Mucosa of descending colon (tissue), 3 donors: ENCODE results near the gene RUNX3. TPM values are rescaled to one million over a fixed set of nuclear protein-coding genes. Genes with fewer than 3 reads are reported as not detected.

ENCODE experiments used
- ATAC-seq: fragments of 200-7000 bp; cut with Tn5 transposase; one replicate; pipeline ENCODE4 v1.9.1; 2020; ENCODE audit warnings: mild to moderate bottlenecking, moderate library complexity
- DNase-seq, 3 donors: peaks; one replicate each; pipeline ENCODE4 v3.0.0-alpha.2; 2020
- H3K36me3 ChIP-seq: fragments of 200-600 bp; one replicate; pipeline ENCODE4 v1.8.0; 2021; ENCODE audit warnings: low read depth, mild to moderate bottlenecking
- H3K4me1 ChIP-seq: fragments of 200-600 bp; one replicate; pipeline ENCODE4 v1.8.0; 2021; ENCODE audit warnings: low read depth, mild to moderate bottlenecking
- H3K4me3 ChIP-seq: fragments of 200-600 bp; one replicate; pipeline ENCODE4 v1.8.0; 2021; ENCODE audit warnings: mild to moderate bottlenecking
- H3K9me3 ChIP-seq: fragments of 200-600 bp; one replicate; pipeline ENCODE4 v1.8.0; 2021; ENCODE audit warnings: mild to moderate bottlenecking
- CTCF ChIP-seq: fragments of 200-600 bp; IDR thresholded peaks from one replicate; pipeline ENCODE4 v1.8.0; 2022; ENCODE audit warnings: antibody characterized with exemption, mild to moderate bottlenecking
- intact Hi-C, 2 donors: fragments of 100-400 bp; cut with DNase I in 1 of 2; cut with micrococcal nuclease in 1 of 2; formaldehyde crosslinking; loops; one replicate each; pipeline versions ENCODE4 v1.11.0 to v1.11.1; 2022; cut with DNase I, micrococcal nuclease
- total RNA-seq, 3 donors: library from RNA; stranded (reverse); fragmentation: NEBNext Ultra II Directional in 2 of 3; extraction: Animal tissue kit (Norgen Biotek cat#: 25700) in 2 of 3; gene quantifications; one replicate each; pipeline versions ENCODE4 v1.2.1 to v1.2.4, GENCODE V29; 2021 to 2023
- donor health status: DM: no; HTN: no; CAD: no; lungs with moderate emphysema.
- donor health status: DM: no; HTN: no; CAD: no.
- donor health status: DM: no; HTN: yes; CAD: no.

The RUNX3 gene
- total RNA-seq, 3 donors from 2014 or later: 3.2 to 6.1 (median 5.0) TPM

GRCh38 chr1:24913616-24914225 lies 16.4 kb downstream of the RUNX3 start:
- peak in 1 of 3 donors; percentile 37 for DNase-seq
- intact Hi-C loops: no loop called here
- H3K9me3 ChIP-seq: no peaks in the 10 kb centered on the region
- no peak overlapping the region for H3K4me3 ChIP-seq
- peaks cover 8% of the 10 kb centered on the region for H3K4me1 ChIP-seq
- no peak for ATAC-seq
- H3K36me3 ChIP-seq: no peaks in the 10 kb centered on the region
- TF ChIP-seq CTCF: no peak

GRCh38 chr1:24913274-24913604 lies 16.8 kb downstream of the RUNX3 start:
- intact Hi-C loops: no loop called here
- Histone ChIP-seq H3K4me3 (no peak overlapping the region), H3K4me1 (peaks cover 8% of the 10 kb centered on the region), H3K36me3 (no peaks in the 10 kb centered on the region), H3K9me3 (no peaks in the 10 kb centered on the region)
- ATAC-seq (no peak), DNase-seq (no peak)
- TF ChIP-seq CTCF: no peak

GRCh38 chr1:24912376-24913273 lies 17.5 kb downstream of the RUNX3 start:
- TF ChIP-seq CTCF: no peak
- Histone ChIP-seq H3K36me3 (no peaks in the 10 kb centered on the region), H3K9me3 (no peaks in the 10 kb centered on the region), H3K4me3 (no peak overlapping the region), H3K4me1 (peaks cover 8% of the 10 kb centered on the region)
- ATAC-seq (no peak), DNase-seq (no peak)
- intact Hi-C loops: no loop called here

GRCh38 chr1:24911651-24912155 lies 18.4 kb downstream of the RUNX3 start:
- no peak for ATAC-seq
- Histone ChIP-seq H3K9me3 (no peaks in the 10 kb centered on the region), H3K36me3 (no peaks in the 10 kb centered on the region), H3K4me3 (no peak overlapping the region), H3K4me1 (peaks cover 8% of the 10 kb centered on the region)
- DNase-seq: no peak
- no peak for TF ChIP-seq CTCF
- intact Hi-C loops: no loop called here

- intact Hi-C loops: no loop called here
- H3K4me3 ChIP-seq: no peak overlapping the region
- no peaks in the 10 kb centered on the region for H3K9me3 ChIP-seq
- H3K36me3 ChIP-seq: no peaks in the 10 kb centered on the region
- TF ChIP-seq CTCF: no peak
- peaks cover 8% of the 10 kb centered on the region for H3K4me1 ChIP-seq
- DNase-seq: peak; percentile 51 to 88 (median 58)
- ATAC-seq: peak; percentile 73
Observed at GRCh38 chr1:24910751-24911650, 19.1 kb downstream of the RUNX3 start.
